NCI-H446 (cell line): ENCODE measurements around the gene AHRR.

ENCODE experiments used
- DNase-seq, 2 experiments: peaks; one replicate each; lab custom pipeline; 2025; lab: John Stamatoyannopoulos, UW

Gene AHRR

DNA sequence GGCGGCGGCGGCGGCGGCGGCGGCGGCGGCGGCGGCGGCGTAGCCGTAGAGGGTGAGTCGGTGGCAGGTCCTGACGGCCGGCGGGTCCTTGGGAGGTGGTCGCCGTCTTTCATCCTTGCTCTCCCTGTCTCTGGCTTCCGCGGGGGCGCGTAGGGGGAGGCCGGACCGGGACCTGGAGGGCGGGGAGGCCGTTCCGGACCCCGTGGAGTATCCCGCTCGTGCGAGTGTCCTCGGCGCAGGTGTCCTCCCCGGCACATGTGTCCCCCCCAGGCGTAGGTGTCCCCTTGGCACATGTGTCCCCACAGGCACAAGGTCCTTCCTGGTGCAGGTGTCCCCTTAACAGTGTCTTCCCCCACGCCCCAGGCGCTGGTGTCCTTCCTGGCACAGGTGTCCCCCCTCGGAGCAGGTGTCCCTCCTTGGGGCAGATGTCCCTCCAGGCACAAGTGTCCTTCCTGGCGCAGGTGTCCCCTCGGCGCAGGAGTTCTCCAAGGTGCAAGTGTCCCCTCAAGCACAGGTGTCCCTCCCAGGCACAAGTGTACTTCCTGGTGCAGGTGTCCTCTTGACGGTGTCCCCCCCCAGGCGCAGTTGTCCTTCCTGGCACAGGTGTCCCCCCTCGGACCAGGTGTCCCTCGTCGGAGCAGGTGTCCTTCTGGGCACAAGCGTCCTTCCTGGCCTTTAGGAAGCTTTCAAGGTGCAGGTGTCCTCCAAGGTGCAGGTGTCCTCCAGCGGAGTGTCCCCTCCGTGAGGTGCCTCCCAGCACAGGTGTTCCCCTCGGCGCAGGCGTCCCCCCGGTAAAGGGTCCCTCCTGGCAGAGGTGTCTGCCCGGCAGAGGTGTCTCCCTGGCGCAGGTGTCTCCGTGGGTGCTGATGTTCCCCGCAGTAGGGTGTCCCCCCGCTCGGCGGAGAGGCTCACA lies 122.0 kb downstream of the AHRR start:
- DNase-seq, result no peak

- DNase-seq, result no peak
These were observed 122.7 kb downstream of the AHRR start for GRCh38 chr5:444226-444625.

GRCh38 chr5:445591-445990 lies 124.1 kb downstream of the AHRR start:
- DNase-seq, result no peak

DNA sequence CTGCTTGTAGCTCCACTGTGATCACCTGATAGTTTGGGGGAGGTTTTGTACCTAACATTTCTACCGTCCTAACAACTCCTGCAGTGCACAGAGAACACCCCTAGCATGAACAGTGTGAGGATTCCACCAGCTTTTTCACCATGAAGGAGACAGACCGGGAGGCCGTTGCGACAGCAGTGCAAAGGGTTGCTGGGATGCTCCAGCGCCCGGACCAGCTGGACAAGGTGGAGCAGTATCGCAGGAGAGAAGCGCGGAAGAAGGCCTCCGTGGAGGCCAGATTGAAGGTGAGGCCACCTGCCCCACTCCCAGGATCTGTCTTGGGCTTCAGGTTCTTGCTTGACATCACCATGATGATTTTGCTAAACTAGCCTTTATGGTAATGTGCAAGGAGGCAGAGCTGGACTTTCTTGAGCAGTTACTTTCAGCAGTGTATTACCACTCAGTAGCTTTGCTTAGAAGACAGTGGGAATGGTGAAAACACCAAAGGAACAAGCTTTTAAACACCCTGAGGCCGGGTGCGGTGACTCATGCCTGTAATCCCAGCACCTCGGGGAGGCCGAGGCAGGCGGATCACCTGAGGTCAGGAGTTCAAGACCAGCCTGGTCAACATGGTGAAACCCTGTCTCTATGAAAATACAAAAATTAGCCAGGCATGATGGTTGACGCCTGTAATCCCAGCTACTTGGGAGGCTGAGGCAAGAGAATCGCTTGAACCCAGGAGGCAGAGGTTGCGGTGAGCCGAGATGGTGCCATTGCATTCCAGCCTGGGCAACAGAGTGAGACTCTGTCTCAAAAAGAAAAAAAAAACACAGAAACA lies 124.8 kb downstream of the AHRR start:
- DNase-seq, result no peak

DNA sequence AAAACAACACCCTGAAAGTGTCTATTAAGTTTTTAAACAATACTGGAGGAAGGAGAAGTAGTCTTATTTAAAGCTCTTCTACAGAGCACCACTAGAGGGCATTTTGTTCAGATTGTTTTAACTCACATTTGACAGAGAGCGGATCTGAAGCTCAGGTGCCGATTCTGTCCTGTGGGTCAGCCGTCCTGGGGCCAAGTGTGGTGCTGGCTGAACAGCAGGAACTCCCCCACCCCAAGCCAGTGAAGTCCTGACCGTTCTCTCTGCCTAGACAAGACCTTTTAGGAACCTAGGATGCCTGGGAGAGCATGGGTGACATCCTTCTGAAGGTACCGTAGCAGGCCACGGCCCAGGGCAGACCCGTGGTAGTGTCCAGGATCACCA lies 125.4 kb downstream of the AHRR start:
- DNase-seq, result peak in 1 of 2 experiments; percentile 57

- no peak for DNase-seq
These were observed 126.0 kb downstream of the AHRR start for GRCh38 chr5:447501-447900.

DNA sequence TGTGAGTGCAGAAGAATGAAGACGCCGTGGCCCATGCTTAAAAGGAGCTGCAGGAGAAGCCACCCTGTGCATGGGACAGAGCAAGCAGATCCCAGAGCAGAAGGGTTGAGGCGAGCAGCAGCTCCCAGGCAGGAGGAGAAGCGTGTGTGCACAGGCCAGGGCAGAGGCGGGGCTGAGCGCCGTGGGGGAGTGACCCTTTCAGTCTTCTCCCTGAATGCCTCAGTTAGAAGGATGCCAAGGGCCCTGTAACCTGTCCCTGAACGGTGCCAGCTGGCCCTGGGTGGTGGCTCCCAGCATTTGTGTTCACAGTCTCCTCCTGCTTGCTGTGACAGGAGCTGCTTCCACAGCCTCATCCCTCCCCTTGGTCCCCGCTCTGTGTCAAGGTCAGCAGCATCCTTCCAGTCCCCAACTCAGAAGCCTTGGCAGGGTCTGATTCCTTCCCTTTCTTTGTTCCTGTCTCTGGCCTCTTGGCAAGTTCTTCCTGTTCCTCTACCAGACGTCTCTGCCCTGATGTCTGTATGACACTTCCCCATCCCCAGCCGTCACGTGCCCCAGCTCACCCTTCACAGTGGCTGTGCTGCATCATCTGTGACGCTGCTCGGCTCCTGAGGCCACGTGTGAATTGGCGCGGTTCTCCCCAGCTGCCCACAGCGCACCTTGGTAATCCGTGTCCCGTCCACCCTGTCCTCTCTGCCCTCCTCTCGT lies 126.7 kb downstream of the AHRR start:
- DNase-seq, result no peak

DNA sequence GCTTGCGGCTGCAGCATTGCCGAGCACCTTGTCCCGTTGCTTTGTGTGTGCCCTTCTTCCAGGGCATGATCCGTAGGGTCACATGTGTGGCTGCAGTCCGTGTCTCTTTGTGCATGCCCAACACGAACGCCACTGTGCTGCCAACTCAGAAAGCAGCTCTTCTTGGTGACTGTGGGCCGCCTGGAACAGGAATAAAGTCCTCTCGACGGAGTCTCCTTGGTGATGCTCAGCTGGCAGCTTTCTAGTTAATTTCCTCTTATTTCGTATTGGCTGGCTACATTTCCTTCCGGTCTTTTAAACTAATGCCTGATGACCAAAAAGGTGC lies 127.2 kb downstream of the AHRR start:
- no peak for DNase-seq

DNA sequence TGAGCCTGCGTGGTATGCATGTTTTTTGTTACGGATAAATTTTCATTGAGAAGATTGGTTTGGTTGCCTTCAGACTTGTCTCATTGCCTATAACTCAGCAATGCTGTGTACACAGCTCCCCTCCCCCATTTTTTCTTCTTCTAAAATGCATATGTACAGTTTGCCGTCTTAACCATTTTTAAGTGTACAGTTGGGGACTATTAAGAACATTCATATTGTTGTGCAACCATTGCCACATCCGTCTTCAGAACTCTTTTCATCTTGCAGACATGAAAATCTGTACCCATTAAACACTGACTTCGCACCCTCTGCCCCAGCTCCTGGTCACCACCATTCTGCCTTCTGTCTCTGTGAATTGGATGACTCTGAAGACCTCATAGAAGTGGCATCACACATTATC lies 127.6 kb downstream of the AHRR start:
- no peak for DNase-seq

- DNase-seq, result no peak
These were observed 130.3 kb downstream of the AHRR start for GRCh38 chr5:451587-452458.

GRCh38 chr5:452978-453710 lies 131.6 kb downstream of the AHRR start:
- DNase-seq, result no peak

DNA sequence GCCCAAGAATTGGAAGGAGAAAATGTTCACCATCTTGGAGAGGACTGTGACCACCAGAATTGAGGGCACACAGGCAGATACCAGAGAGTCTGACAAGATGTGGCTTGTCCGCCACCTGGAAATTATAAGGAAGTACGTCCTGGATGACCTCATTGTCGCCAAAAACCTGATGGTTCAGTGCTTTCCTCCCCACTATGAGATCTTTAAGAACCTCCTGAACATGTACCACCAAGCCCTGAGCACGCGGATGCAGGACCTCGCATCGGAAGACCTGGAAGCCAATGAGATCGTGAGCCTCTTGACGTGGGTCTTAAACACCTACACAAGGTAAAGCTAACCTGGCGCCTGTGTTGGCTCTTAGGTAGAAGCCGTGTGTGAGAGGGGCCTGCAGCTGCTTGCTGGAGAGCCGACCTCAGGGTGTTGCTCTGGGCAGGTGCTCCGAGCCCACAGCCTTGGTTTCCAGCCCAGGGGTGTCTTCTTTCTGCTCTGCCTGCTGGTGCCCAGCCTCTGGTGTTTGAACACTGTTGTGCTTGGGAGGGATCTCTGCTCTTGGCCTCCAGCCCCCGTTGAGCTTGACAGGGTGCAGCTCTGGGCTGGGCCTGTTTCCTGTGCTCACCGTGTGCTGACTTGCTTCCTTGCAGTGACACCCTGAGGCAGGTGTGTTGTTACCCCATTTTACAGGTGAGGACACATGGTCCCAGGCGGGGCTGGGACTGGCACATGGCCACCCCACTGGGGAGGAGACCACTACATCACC lies 132.4 kb downstream of the AHRR start:
- no peak for DNase-seq

DNA sequence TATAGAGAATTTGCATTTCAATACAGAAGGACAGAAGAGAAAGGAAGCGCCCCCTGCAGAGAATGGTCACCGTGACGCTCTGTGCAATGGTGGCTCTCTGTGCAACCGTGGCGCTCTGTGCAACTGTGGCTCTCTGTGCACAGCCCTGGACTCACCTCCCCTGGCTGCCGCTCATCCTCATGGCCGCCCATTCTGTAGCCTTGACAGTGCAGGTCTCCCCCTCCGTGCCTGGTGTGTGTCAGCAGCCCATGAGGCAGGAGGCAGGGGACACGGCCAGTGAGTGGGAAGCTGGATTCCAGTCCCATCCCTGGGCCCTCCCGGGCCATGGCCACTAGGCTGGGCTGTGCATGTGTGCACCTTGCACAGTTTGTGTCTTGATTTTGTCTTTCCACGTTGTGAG lies 133.4 kb downstream of the AHRR start:
- DNase-seq, result no peak

GRCh38 chr5:455806-456205 lies 134.3 kb downstream of the AHRR start:
- DNase-seq, result no peak

GRCh38 chr5:456351-457194 lies 135.1 kb downstream of the AHRR start:
- DNase-seq, result no peak

DNA sequence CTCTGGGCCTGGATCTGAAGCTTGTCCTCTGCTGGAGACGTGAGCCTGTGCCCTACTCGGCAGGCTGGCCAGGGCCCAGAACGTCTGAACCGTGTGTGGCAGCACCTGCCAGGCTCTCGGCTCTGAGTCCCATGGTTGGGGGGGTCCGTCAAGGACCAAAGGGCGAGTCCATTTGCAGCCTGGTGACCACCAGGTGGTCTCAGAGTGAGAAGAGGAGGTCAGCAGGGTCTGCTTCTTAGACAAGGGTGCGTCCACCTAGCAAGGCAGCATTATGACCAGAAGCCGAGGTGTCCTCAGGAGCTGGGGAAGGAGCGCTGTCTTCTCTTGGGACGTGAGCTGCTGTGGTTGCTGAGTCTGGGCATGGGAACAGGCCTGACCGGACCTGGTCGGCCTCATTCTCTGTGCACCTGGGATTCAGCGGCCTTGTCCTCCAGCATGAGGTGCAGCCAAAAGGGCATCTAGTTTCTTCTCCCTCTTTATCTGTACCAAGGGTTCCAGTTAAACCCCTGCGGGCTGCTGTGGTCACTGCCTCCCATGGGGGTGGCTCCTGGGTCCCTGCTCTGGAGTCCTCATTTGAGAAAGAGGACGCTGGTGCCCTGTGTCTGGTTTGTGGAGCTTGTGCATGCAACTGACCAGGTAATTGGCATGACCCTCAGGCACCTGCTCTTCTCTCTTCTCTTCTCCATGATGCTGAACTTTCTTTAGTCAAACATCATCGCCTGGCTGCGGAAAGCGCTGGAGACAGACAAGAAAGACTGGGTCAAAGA lies 135.9 kb downstream of the AHRR start:
- DNase-seq, result no peak

- DNase-seq, result no peak
These were observed 137.2 kb downstream of the AHRR start for GRCh38 chr5:458547-459353.
